Gastrocnemius medialis (tissue), 4 donors: ENCODE measurements around the gene POC5.

Experiments
- CTCF ChIP-seq, 5 experiments: fragments of 450-650 bp in 3 of 5; fragments of 200-600 bp in 2 of 5; sonication (generic) in 2 of 5; IDR thresholded peaks in 4 of 5; conservative IDR thresholded peaks in 1 of 5; 1 replicate in 4 of 5; 2 replicates in 1 of 5; pipeline ENCODE4 v1.5.1; 2016 to 2019; ENCODE audit warnings: antibody characterized with exemption in 5 of 5, mild to moderate bottlenecking in 3 of 5, moderate library complexity in 3 of 5
- POLR2A ChIP-seq, 2 donors: fragments of 450-650 bp; IDR thresholded peaks; one replicate each; pipeline ENCODE4 v1.6.1; 2017; ENCODE audit warnings: antibody characterized with exemption in 2 of 2, mild to moderate bottlenecking in 2 of 2, moderate library complexity in 2 of 2

GRCh38 chr5:75677607-75678006 lies 39.6 kb downstream of the POC5 start:
- TF ChIP-seq POLR2A (IDR thresholded peaks at IDR 0.05) (no peak), CTCF (IDR thresholded peaks at IDR 0.05 in 4 of 5, conservative IDR thresholded peaks at IDR 0.05 in 1 of 5) (no peak)
